SK-N-SH treated with all-trans-retinoic acid at 6 μM for 48 hours (cell line): ENCODE results near the gene TMA7B.

Source experiments
- ISL1 ChIP-seq: fragments of 250-450 bp; sonication (Bioruptor Pico); IDR thresholded peaks from 2 replicates; pipeline ENCODE4 v2.1.2; 2022; ENCODE audit warnings: mild to moderate bottlenecking, moderate library complexity
- TF ChIP-seq, protein P1 (sequence below): fragments of 250-450 bp; sonication (Bioruptor Pico); IDR thresholded peaks from 2 replicates; pipeline ENCODE4 v1.8.0; 2021; ENCODE audit warnings: low read depth, mild to moderate bottlenecking, moderate library complexity, borderline replicate concordance

DNA sequence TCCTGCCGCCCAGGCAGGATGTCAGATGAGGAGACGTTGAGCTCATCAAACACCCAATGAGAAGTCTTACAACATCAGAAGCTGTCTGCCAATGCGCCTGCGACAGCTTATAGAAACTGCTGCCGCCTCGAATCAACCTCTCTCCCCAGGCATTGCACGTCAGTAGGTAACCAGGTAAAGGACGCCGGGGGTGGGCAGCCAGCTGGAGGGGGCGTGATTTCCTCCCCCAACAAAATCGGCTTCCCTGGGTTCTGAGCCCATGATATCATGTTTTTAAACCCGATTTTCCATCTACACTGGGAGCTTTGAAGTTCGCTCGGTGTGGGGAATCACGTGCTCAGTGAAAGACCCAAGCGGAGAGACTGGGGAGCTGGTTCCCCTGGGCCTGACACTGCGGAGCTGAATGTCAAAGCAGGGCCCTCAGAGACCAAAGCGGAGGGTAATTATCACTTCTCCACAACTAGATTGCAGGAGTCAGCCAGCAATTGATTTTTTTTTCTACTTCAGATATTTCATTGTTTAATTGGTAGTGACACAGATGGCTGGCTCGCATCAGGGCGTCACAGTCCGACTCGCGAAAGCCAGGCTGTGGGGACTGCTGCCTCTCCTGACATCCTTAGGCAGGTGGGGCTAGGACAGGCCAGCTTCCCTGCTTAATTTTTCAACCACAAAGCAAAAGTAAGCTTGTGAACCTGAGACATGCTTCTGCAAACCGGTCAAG is 49.9 kb downstream of the TMA7B start:
- TF ChIP-seq, protein P1, sequence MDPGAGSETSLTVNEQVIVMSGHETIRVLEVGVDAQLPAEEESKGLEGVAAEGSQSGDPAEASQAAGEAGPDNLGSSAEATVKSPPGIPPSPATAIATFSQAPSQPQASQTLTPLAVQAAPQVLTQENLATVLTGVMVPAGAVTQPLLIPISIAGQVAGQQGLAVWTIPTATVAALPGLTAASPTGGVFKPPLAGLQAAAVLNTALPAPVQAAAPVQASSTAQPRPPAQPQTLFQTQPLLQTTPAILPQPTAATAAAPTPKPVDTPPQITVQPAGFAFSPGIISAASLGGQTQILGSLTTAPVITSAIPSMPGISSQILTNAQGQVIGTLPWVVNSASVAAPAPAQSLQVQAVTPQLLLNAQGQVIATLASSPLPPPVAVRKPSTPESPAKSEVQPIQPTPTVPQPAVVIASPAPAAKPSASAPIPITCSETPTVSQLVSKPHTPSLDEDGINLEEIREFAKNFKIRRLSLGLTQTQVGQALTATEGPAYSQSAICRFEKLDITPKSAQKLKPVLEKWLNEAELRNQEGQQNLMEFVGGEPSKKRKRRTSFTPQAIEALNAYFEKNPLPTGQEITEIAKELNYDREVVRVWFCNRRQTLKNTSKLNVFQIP (CRISPR knock-in tag): no peak
- no peak for TF ChIP-seq ISL1
